AG08395 (cell line): ENCODE measurements around the gene PTPN21.
"Not testable (repeated sequence)": the region's sequence is repeated elsewhere in the genome, so short reads cannot be mapped to it uniquely, and the experiment has no call there.

Experiments used
- DNase-seq: peaks from one replicate; pipeline ENCODE4 v3.0.0; 2012; ENCODE audit warnings: mixed read lengths, low spot score

PTPN21 gene

DNA sequence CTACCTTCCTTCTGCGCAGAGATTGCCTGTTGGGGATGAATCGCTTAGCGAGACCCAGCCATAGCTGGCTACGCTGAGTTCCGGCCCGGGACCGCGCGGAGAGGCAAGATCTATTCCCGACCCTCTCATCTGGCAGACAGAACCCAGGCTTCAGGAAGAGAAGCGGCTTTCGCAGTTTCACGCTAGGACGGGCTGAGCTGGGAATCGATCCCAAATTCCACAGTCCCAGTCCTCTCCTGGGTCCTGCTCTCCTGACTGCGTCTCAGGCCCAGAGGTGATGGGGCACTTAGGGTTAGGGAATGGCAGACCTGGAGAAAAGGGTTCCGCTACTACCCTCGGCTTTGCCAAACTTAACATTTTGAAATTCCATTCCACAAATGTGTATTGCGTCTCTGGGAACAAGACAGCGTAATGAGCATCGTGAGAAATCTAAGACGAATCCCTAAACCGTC, 2.8 kb downstream of the PTPN21 start:
- peak; percentile 22 for DNase-seq

DNA sequence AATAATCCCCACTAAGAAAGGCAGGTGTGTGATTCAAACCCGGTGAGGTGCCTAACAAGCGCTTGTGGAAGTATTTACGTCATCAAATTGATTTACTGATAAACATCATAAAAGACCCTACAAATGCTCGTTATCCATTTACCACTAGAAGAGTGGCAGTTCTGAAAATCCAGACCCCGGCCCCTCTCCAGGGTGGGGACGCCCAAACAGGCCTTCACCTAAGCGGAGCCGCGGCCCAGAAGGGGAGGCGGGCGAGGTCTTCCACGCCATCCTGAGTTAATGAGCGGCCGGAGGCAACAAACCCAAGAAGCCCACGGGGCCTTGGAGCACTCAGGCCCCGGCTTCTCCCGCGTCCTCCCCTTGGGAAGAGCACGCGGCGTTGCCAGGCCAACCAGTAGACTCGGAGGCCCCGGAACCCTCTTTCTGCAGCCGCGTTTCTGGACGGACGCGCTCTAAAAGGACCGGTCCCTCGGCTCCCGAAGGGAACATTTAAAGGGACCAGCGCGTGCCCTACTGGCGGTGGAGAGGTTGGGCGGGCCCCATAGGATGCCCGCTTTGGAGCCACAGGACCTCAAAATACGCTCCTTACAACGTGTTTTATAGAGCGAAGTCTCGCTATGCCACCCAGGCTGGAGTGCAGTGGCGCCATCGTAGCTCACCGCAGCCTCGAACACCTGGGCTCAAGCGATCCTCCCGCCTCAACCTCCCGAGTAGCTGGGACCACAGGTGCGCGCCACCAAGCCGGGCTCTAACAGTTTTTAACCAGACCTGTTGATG, 3.5 kb downstream of the PTPN21 start:
- peak; percentile 86 for DNase-seq

DNA sequence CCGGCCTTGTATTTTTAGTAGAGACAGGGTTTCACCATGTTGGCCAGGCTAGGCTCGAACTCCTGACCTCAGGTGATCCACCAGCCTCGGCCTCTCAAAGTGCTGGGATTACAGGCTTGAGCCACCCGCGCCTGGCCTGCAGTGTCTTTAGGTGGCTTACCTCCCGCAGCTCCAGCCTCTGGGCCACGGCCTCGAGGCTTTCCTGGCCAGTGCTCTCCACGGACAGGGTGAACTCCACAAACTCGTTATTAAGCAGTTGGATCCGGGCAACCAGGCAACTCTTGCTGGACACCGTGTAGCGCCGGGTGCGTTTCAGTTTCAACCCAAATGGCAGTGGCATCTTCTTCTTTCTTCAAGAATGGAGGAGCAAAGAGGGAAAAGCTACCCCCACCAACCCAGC, 4.7 kb downstream of the PTPN21 start:
- no peak for DNase-seq

DNA sequence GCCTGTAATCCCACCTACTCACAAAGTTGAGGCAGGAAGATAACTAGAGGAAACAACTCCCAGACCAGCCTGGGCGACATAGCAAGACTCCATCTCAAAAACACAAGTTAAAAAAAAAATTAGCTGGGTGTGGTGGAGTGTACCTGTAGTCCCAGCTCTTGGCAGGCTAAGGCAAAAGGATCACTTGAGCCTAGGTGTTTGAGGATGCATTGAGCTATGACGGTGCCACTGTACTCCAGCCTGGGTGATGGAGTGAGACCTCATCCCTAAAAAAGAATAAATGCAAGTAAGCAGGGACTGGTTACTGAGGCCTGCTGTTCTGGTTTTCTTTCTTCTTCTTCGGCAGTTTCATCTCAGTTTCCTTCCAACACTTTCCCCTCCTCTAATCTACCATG, 7.4 kb downstream of the PTPN21 start:
- DNase-seq: no peak

DNA sequence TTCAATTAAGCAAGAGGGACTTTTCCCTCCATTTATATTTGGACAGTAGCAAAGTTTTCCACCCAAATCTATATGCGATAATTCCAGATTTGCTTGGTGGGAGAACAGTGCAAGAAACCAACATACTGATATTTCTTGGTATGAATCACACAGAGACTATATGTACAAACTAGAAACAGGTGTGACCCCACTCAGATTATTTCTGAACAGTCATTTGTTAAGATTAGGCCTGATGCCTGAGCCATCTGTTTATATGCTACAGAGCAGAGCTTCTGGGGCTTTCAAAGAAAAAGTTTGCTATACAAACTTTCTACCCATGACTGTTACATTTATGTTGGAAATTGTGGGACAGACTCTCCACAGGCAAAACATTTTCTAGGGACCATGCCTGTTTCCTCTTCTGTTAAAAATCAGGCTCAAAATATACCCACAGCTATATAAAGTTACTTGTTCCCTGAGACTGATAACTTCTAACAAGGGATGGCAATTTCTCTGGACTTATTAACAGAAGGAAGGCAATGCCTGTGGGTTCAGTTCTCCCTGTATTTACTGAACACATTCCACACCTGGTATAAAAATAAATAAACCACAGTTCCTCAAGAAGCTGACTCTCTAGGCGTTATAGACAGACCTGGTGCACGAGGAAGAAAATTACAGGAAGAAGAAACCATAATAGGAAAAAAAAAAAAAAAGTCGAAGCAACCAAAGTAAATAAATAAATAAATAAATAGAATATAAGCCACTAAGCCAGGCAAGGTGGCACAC, 8.0 kb downstream of the PTPN21 start:
- no peak for DNase-seq

DNA sequence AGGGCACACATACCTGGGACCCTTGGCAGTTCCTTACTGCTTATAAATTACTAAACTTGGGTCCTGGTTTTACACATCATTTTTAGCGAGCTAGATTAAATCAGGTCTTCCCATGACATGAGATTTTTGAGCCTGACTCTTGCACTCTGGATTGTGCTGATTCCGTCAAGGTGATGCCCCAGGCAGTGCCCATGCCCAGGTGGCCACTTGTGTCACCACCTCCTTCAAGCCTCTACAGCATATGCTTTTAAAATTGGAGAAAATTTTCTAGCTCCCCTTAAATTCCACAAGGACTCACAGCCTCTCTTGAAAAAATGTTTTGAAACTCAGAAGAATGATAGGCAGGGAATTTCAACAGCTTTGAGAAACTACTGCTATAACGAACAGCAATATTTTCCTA, 9.6 kb downstream of the PTPN21 start:
- DNase-seq: no peak

DNA sequence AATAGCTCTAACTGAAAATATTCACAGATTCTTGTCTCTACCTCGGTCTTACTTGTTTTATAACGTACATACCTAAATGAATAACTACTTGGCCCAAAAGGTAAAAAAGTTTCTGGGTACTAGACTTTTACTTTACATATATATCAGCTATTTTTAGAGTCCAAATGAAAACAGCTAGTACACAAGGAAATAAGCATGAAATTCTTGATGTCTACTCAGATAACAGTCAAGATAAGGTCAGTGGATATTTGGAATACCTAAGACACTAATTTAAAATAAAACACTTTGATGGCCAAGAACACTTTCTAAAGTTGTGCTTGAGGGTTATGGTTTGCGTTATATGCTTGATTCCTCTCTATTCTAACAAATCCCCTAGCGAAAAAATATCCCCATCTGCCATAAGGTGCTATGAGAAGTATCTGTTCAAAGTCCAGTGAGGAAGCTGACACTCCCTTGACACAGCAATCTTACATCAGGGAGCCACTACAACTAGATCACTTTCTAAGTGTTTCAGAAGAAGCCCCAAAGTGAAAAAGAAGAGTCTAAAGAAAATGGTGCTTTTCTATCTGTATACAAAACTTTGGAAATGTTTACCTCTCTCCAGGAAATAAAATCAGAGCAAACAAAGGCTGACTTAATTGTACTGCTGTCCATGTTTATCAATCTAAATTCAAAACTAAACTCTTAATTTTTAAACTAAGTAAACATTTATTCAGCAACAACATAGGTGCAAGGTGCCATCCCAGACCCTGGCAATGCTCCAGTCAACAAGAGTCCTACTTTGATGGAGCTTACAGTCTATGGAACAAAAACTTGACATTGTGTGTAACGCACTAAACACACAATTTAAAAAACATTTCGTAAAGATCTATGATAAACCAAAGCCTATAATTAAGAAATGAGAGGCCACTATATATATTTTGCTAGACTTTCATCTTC, 11.7 kb downstream of the PTPN21 start:
- no peak for DNase-seq

DNA sequence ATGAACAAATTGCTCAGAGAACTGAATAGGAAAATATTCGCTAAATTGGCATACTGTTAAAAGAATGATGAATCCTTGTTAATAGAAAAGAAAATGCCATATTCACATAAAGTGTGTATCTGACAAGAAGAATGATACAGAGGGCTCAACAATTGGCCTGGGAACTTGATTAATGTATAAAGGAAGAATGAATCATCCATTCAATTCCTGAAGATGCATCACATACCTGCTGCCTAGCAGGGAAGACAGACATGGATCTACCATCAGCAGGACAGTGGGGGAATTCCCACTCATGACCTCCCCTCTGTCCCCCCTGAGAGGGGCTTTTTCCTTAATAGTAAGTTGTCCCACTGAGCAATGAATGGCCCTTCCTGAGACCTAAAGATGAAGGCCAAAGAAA, 13.5 kb downstream of the PTPN21 start:
- DNase-seq: no peak

DNA sequence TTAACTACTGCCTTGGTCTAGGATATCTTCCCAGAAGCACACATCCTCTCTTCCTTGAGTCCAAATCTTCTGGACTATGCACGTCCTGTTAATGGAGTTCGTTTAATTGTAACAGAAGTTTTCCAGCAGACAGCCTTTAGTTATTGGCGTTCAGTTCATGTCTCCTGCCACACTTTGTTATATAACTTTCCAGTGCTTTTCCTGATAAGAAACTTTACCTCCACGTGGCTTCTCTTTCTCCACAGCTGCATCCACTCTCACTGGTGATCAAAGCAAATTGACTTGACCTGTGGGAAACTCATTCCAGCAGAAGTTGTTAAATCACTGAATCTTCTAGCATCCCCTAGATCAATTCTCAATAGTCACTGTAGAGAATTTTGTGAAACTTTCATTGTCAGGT, 19.0 kb downstream of the PTPN21 start:
- DNase-seq: no peak

DNA sequence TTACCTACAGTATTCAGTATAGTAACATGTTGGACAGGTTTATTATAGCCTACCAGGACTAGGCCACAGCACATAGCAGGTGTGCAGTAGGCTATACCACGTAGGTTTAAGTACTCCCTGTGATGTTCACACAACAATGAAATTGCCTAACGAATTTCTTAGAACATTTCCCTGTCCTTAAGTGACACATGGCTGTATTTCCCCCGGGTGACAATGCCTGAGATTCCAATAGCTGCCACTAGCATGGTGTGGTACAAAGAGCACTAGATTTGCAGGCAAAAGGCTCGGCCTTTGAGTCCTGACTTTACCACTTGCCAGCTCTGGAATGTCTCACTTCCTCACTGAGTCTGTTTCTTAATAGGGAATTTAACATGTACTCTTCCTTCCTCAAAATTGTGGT, 19.7 kb downstream of the PTPN21 start:
- DNase-seq: peak; percentile 9

DNA sequence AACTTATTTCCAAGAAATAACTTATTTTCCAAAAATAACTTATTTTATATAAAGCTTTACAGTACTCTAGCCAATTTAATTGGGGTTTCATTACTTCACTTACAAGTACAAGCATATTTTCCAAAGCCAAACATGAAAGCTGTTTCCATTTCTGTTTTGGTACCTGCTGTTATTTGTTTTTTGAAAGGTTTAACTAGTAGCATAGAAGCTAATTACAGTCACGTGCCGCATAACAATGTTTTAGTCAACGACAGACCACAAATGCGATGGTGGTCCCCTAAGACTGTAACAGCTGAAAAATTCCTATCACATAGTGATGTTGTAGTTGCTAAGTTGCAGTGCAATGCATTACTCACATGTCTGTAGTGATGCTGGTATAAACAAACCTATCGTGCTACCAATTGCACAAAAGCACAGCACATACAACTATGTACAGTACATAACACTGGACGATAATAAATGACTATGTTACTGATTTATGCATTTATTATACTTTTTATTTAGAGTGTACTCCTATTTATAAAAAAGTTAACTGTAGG, 21.7 kb downstream of the PTPN21 start:
- no peak for DNase-seq

DNA sequence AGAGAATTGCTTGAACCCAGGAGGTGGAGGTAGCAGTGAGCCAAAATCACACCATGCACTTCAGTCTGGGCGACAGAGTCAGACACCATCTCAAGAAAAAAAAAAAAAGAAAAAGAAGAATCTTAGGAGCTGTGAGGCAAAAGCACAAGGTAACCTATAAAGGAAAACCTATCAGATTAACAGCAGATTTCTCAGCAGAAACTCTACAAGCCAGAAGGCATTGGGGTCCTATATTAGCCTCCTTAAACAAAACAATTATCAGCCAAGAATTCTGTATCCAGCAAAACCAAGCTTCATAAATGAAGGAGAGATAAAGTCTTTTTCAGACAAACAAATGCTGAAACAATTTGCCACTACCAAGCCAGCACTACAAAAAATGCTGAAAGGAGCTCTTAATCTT, 24.9 kb downstream of the PTPN21 start:
- not testable (repeated sequence) for DNase-seq

DNA sequence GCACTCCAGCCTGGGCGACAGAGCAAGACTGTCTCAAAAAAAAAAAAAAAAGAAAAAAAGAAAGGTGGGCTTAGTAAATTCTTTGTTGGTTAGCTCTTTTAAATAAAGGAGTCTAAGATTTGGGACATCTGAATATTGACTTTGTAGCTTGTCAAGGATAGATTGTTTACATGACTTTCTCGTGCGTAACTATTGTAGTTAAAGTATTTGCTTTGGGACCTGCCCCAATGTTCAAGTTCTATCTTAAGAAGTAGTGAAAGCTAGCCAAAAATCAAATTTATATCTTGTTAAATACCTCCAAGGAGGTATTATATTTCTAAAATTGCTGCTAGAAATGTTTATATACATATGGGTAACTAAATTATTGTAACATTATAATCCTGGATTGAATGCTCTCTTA, 32.4 kb downstream of the PTPN21 start:
- no peak for DNase-seq

DNA sequence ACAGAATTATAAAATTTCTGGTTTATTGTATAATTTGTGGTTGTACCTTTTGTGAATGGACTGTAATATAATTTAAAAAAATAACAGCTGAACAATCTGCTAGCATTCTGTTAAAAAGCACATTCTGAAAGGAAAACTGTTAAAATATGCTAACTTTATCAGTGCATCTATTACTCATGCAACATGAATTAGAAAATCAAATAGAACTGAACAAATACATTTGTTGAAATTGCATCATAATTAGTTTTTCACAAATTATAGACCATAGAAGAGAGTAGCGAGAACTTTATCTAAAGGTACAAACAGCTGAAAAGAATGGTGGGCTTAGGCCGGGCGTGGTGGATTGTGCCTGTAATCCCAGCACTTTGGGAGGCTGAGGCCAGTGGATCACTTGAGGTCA, 33.0 kb downstream of the PTPN21 start:
- no peak for DNase-seq

DNA sequence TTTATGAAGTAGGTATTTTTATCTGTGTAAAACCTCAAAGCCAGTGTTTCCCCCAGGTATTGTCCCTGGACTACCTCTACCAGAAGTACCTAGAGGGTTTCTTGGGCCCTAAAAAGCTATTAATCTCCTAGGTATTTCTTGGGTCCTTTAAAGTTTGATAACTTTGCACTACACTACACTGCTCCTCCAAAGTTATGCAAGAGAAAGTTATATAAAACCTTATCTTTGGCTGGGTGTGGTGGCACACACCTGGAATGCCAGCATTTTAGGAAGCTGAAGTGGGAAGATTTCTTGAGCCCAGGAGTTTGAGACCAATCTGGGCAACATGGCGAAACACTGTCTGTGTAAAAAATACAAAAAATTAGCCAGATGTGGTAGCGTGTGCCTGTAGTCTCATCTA, 34.9 kb downstream of the PTPN21 start:
- no peak for DNase-seq

DNA sequence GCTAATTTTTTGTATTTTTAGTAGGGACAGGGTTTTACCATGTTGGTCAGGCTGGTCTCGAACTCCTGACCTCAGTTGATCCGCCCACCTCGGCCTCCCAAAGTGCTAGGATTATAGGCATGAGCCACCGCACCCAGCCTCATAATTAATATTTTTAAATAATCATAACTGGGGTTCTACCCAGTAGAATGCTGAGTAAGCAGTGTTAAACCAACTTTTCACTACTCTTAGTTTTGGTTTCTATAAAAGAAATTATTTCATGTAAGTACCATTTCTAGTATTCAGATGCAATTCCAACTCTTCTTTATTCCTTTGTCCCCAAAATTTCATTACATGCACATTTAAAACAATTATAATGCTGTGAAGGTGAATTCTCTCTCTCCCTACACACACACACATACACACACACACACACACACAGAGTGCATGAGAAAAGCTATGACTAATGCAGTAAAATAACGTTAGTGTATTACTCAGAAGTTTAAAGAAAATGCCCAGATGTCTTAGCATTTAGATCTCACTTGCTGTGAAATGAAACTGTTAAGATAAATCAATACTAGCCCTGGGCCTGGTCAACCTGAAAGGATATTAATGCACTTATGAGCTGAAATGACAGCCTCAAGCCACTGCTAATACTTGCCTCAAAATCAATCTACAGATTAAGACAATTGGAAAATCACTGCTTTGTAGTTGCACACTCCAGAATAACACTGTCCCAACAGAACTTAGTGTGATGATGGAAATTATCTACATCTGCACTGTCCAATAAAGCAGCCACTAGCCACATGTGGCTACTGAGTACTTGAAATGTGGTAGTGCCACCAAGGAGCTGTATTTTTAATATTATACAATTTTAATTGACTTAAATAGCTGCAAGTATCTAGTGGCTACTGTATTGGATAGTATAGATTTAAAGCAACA, 36.0 kb downstream of the PTPN21 start:
- DNase-seq: peak; percentile 51

DNA sequence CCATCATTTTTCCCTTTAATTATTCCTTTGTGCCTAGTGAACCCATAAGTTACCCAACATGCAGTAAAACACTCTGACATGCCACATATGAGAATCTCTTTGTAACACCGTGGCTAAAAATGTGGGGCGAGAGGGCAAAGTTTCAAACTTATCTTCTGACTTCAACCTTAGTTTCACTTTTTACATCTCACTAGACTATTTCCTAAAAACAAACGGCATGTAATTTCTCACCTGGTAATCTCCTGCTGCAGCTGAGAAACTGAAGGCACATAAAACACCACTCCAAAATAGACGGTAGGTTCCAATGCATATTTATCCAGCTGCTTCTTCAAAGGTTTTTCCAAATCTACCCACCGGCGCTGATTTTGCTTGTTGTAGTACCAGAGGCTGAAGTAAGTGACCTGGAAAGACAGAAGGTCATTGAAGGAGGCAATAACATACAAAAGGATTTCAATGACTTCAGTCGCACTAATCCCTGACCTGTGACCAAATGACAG, 37.9 kb downstream of the PTPN21 start:
- no peak for DNase-seq

DNA sequence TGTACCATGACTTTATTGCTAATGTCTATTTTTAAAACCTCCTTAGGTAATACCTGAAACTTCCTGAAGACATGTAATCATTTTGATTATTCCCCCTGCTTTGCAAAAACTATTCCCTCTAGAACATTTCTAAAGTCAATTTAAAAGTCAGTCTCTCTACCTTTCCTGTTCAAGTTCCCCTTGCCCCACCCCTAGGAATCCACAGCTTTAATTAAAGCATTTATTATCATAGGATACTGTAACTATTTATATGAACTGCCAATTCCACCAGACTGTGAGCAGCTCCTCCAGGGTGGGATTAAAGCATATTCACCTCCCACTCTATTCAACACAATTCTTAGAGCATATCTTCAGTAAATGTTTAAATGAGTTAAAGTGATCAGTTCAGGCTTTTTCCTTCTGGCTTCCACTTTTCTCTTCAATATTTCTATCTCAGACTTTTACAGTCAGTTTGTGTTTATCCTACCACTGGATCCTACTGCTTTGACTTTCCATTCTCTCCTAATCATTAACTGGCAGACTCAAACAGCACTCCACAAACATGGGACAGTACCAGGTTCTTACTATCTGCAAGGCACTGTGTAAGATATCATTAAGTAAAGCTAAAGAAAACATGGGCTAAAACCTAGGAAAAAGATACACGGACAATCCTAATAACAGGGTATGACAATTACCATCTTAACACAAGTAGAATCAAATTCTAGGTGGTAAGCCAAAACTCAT, 39.1 kb downstream of the PTPN21 start:
- no peak for DNase-seq

DNA sequence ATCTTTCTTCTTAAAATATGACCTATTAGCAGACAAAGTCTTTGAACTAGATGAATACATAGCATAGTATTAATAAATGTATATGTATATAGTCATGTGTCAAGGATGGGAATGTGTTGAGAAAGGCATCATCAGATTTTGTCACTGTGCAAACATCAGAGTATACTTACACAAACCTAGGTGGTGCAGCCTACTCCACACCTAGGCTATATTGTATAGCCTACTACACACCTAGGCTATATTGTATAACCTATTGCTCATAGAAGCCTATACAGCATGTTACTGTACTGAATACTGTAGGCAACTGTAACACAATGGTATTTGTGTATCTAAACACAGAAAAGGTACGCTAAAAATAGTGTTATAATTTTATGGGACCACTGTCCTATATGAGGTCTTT, 47.6 kb downstream of the PTPN21 start:
- DNase-seq: no peak

DNA sequence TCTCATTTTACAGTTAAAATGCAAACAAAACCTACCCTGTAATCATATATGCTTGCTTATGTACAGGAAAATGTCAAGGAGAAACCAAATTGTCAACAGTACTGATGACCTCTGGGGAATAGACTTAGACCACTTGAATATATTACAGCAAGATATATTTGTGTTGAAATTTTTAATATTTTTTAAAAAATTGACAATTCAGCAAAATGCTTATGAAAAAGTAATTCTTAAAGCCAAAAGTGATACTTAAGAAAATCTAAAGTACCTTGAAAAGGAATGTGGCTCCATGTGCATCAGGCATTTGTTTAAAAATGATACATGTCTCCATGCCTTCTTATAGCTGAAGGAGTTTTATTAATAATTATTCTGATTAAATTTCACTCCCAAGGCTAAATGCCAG, 49.2 kb downstream of the PTPN21 start:
- DNase-seq: no peak
